CD14-positive monocyte (primary cell): ENCODE results near the gene ECM2. TPM values are rescaled to one million over a fixed set of nuclear protein-coding genes. Genes with fewer than 3 reads are reported as not detected.

Experiments used
- DNase-seq, 3 donors: peaks; one replicate each; pipeline ENCODE4 v3.0.0-alpha.2; 2011 to 2022
- H2AFZ ChIP-seq: 2 replicates; pipeline ENCODE4 v1.6.0; 2012; ENCODE audit warnings: mild to moderate bottlenecking, low read depth, low read length, inconsistent platforms; ENCODE audit not compliant: insufficient read depth, poor library complexity, severe bottlenecking
- H3K27ac ChIP-seq, 2 donors: 1 replicate in 1 of 2; 2 replicates in 1 of 2; pipeline ENCODE4 v1.5.1; 2012 to 2013; ENCODE audit warnings: low read length in 2 of 2, control low read depth in 1 of 2, inconsistent platforms in 1 of 2, low read depth in 1 of 2, mild to moderate bottlenecking in 1 of 2
- H3K27me3 ChIP-seq, 2 donors: one replicate each; pipeline versions ENCODE4 v1.6.0 to v1.6.1; 2011 to 2013; ENCODE audit warnings: low read length in 2 of 2; ENCODE audit not compliant: control insufficient read depth in 2 of 2, insufficient read depth in 2 of 2
- H3K36me3 ChIP-seq, 2 donors: replicated peaks in 1 of 2; 1 replicate in 1 of 2; 2 replicates in 1 of 2; pipeline versions ENCODE4 v1.5.1 to v1.6.1; 2012 to 2013; ENCODE audit warnings: low read length in 2 of 2, control low read depth in 1 of 2, inconsistent platforms in 1 of 2, mild to moderate bottlenecking in 1 of 2; ENCODE audit not compliant: insufficient read depth in 2 of 2, control insufficient read depth in 1 of 2
- H3K4me1 ChIP-seq, 2 donors: 1 replicate in 1 of 2; 2 replicates in 1 of 2; pipeline versions ENCODE4 v1.5.1 to v1.6.1; 2012 to 2013; ENCODE audit warnings: low read length in 2 of 2, control low read depth in 1 of 2, inconsistent platforms in 1 of 2, mild to moderate bottlenecking in 1 of 2, moderate library complexity in 1 of 2; ENCODE audit not compliant: insufficient read depth in 2 of 2, control insufficient read depth in 1 of 2
- H3K4me2 ChIP-seq: replicated peaks from 2 replicates; pipeline ENCODE3; 2012; ENCODE audit warnings: low read length, moderate library complexity, mild to moderate bottlenecking; ENCODE audit not compliant: poor library complexity, severe bottlenecking; ENCODE audit errors: extremely low read depth
- H3K4me3 ChIP-seq, 3 experiments: fragments of 200-600 bp in 1 of 3; sonication (generic) in 1 of 3; replicated peaks in 1 of 3; 1 replicate in 2 of 3; 2 replicates in 1 of 3; pipeline ENCODE4 v1.5.1; 2011 to 2013; ENCODE audit warnings: low read length in 3 of 3, mild to moderate bottlenecking in 3 of 3, control low read depth in 2 of 3, low read depth in 2 of 3, inconsistent platforms in 1 of 3, moderate library complexity in 1 of 3
- H3K79me2 ChIP-seq: 2 replicates; pipeline ENCODE4 v1.6.0; 2012; ENCODE audit warnings: mild to moderate bottlenecking, control low read depth, inconsistent platforms, low read length, moderate library complexity; ENCODE audit not compliant: insufficient read depth
- H3K9ac ChIP-seq: 2 replicates; pipeline ENCODE4 v1.6.0; 2017; ENCODE audit warnings: low read length, mild to moderate bottlenecking; ENCODE audit not compliant: insufficient read depth, poor library complexity, severe bottlenecking
- H3K9me3 ChIP-seq, 2 donors: replicated peaks in 1 of 2; 1 replicate in 1 of 2; 2 replicates in 1 of 2; pipeline versions ENCODE4 v1.5.1 to v1.6.1; 2012 to 2013; ENCODE audit warnings: low read length in 2 of 2, control low read depth in 1 of 2; ENCODE audit not compliant: control insufficient read depth in 1 of 2, insufficient read depth in 1 of 2
- H4K20me1 ChIP-seq: 2 replicates; pipeline ENCODE4 v1.6.0; 2012; ENCODE audit warnings: mild to moderate bottlenecking, low read length, control low read depth, moderate library complexity; ENCODE audit not compliant: insufficient read depth
- H3K27ac Mint-ChIP-seq, 7 donors: one replicate each; pipeline ENCODE4 v1.8.0; 2020; ENCODE audit warnings: mild to moderate bottlenecking in 7 of 7, mixed read lengths in 7 of 7, moderate library complexity in 6 of 7, inconsistent platforms in 2 of 7
- H3K27me3 Mint-ChIP-seq, 3 donors: one replicate each; pipeline ENCODE4 v1.8.0; 2021 to 2022; ENCODE audit warnings: low read depth in 3 of 3, mild to moderate bottlenecking in 3 of 3, mixed read lengths in 3 of 3, moderate library complexity in 3 of 3, inconsistent platforms in 1 of 3
- H3K36me3 Mint-ChIP-seq, 2 donors: one replicate each; pipeline ENCODE4 v1.8.0; 2020; ENCODE audit warnings: mixed read lengths in 2 of 2, inconsistent platforms in 1 of 2, mild to moderate bottlenecking in 1 of 2
- H3K4me1 Mint-ChIP-seq: one replicate; pipeline ENCODE4 v1.8.0; 2020; ENCODE audit warnings: mild to moderate bottlenecking, mixed read lengths
- H3K4me3 Mint-ChIP-seq, 2 donors: one replicate each; pipeline ENCODE4 v1.8.0; 2020; ENCODE audit warnings: mild to moderate bottlenecking in 2 of 2, mixed read lengths in 2 of 2, moderate library complexity in 1 of 2
- H3K9me3 Mint-ChIP-seq, 7 donors: one replicate each; pipeline ENCODE4 v1.8.0; 2020 to 2022; ENCODE audit warnings: mixed read lengths in 7 of 7, mild to moderate bottlenecking in 6 of 7, moderate library complexity in 6 of 7, inconsistent platforms in 2 of 7
- CTCF ChIP-seq: fragments of 200-600 bp; IDR thresholded peaks from one replicate; pipeline ENCODE4 v1.8.0; 2022; ENCODE audit warnings: antibody characterized with exemption, mild to moderate bottlenecking
- WGBS: methylation state at CpG from one replicate; pipeline ENCODE4 v1.1.5; 2013; ENCODE audit warnings: missing lambda C conversion rate; ENCODE audit not compliant: insufficient coverage; 5-methylcytosine and 5-hydroxymethylcytosine counted together
- intact Hi-C, 2 donors: fragments of 100-400 bp; cut with micrococcal nuclease; formaldehyde crosslinking; loops; one replicate each; pipeline versions ENCODE4 v1.15.0 to v1.15.1; 2023
- polyA plus RNA-seq, 3 donors: library from polyadenylated mRNA; depleted of rRNA in 1 of 3; unstranded in 2 of 3; stranded (reverse) in 1 of 3; fragments of 300-500 nt in 2 of 3; fragments of >200 nt in 1 of 3; fragmentation: Illumina TruSeq in 2 of 3; gene quantifications; 1 replicate in 2 of 3; 2 replicates in 1 of 3; pipeline ENCODE4 v1.2.3, GENCODE V29; 2012 to 2021

Gene ECM2
- polyA plus RNA-seq, 3 donors, result 0.15 TPM; not detected in 2

- H3K27ac ChIP-seq, result no peak overlapping the region
- intact Hi-C loops, result no loop called here
- WGBS, result no CpG with 5 or more reads among the region's 3 CpGs
- no peak overlapping the region for H2AFZ ChIP-seq
- Mint-ChIP-seq H3K4me3 (no peak overlapping the region), H3K4me1 (peaks cover under 1% of the 10 kb centered on the region), H3K27ac (no peak overlapping the region), H3K9me3 (peaks cover 2 to 18% (median 8%) of the 10 kb centered on the region in 7 donors), H3K27me3 (peaks cover 0 to 3% (median 2%) of the 10 kb centered on the region in 3 donors), H3K36me3 (peaks cover 0 to 4% of the 10 kb centered on the region in 2 donors)
- no peaks in the 10 kb centered on the region for H4K20me1 ChIP-seq
- no peaks in the 10 kb centered on the region for H3K79me2 ChIP-seq
- no peak overlapping the region for H3K9ac ChIP-seq
- no peaks in the 10 kb centered on the region for H3K36me3 ChIP-seq
- DNase-seq, result no peak
- H3K4me2 ChIP-seq, result no peak overlapping the region
- H3K4me3 ChIP-seq, result no peak overlapping the region
- peaks cover 3 to 10% of the 10 kb centered on the region in 2 donors for H3K9me3 ChIP-seq
- no peaks in the 10 kb centered on the region for H3K4me1 ChIP-seq
- TF ChIP-seq CTCF, result no peak
- no peaks in the 10 kb centered on the region for H3K27me3 ChIP-seq
Measured at GRCh38 chr9:92547356-92547755, 11.6 kb upstream of the ECM2 start.

GRCh38 chr9:92545002-92545510, 9.3 kb upstream of the ECM2 start:
- Mint-ChIP-seq H3K4me1 (peaks cover 12% of the 10 kb centered on the region), H3K9me3 (peaks cover 3 to 16% (median 8%) of the 10 kb centered on the region in 7 donors), H3K4me3 (no peak overlapping the region), H3K27ac (no peak overlapping the region), H3K36me3 (peaks cover 0 to 4% of the 10 kb centered on the region in 2 donors), H3K27me3 (peaks cover 0 to 5% (median 0%) of the 10 kb centered on the region in 3 donors)
- Histone ChIP-seq H3K27ac (no peak overlapping the region), H4K20me1 (no peaks in the 10 kb centered on the region), H3K9ac (no peak overlapping the region), H3K4me2 (no peak overlapping the region), H2AFZ (no peak overlapping the region), H3K4me1 (peaks cover 7 to 8% of the 10 kb centered on the region in 2 donors), H3K9me3 (peaks cover 3 to 10% of the 10 kb centered on the region in 2 donors), H3K36me3 (no peaks in the 10 kb centered on the region), H3K27me3 (no peaks in the 10 kb centered on the region), H3K4me3 (no peak overlapping the region), H3K79me2 (no peaks in the 10 kb centered on the region)
- intact Hi-C loops, result no loop called here
- 98% methylated on average over 29 of the region's 33 CpGs for WGBS
- no peak for TF ChIP-seq CTCF
- DNase-seq, result no peak
